GM12875 (cell line): ENCODE data around the gene POLR1H.

Source experiments
- H3K4me3 ChIP-seq: one replicate; pipeline ENCODE4 v1.5.1; 2011; ENCODE audit warnings: low read depth, low read length, control low read depth
- TF ChIP-seq, protein P1 (sequence below): IDR thresholded peaks from 2 replicates; pipeline ENCODE4 v1.5.1; 2011; ENCODE audit warnings: low read depth, mild to moderate bottlenecking, control low read depth, inconsistent platforms, low read length, moderate library complexity, borderline replicate concordance; ENCODE audit not compliant: insufficient read depth

The POLR1H gene

DNA sequence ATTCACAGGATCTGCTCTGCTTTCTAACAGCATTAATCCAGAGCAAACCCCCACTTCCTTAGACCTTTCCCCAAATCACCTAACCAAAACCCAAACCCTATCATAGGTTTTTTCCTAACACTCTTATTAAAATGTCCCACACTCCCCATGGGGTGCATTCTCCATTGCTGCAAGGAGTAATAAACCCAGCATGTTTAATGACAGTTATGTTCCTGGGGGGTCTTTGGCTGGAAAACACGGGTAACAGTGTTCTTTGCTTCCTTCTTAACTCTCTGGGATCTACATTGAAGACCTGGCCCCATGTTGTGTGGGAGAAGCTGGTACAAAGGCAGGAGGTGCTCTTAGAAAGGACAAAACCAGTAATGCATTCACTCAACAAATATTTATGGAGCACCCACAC, 35.8 kb downstream of the POLR1H start:
- TF ChIP-seq, protein P1, sequence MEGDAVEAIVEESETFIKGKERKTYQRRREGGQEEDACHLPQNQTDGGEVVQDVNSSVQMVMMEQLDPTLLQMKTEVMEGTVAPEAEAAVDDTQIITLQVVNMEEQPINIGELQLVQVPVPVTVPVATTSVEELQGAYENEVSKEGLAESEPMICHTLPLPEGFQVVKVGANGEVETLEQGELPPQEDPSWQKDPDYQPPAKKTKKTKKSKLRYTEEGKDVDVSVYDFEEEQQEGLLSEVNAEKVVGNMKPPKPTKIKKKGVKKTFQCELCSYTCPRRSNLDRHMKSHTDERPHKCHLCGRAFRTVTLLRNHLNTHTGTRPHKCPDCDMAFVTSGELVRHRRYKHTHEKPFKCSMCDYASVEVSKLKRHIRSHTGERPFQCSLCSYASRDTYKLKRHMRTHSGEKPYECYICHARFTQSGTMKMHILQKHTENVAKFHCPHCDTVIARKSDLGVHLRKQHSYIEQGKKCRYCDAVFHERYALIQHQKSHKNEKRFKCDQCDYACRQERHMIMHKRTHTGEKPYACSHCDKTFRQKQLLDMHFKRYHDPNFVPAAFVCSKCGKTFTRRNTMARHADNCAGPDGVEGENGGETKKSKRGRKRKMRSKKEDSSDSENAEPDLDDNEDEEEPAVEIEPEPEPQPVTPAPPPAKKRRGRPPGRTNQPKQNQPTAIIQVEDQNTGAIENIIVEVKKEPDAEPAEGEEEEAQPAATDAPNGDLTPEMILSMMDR: no peak

DNA sequence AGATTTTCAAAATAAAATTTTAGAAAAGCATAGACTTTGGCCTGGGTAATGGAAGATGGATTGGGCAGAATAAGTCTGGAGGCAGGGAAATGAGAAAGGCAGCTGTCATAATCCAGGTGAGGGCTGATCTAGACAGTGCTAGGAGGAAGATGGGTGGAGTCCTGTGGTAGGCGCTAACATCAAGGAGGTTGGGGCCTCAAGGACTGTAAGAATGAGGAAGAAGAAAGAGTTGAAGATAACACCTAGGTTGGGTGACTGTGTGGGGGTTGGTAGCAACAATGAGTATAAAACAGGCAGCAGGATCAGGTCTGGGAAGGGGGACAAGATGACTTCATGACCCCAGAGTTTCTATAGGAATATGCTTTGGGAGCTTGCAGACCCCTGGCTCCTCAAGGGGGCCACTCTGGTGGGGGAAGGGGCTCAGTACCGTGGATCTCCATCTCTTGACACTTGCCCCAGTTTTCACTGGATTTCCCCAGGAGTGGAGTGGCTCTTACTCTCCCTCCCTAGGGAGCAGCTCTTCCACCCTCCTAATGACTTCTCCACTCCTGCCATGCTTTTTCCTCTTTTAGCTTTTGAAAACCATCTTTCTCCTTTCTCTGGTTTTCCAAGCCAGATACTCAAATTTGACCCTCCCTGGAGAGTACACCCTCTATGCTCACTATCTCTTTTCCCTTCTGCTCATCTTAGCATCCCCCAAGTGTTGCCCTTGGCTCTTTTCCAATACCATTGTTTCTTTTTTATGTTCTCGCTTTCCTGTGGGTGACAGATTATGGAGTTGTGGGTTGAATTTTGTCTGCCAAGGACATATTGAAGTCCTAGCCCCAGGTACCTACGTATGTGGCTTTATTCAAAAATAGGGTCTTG, 37.1 kb downstream of the POLR1H start:
- TF ChIP-seq, protein P1: no peak
- H3K4me3 ChIP-seq: no peak overlapping the region

More for the DNA sequence above, 35.8 kb downstream of the POLR1H start:
- no peak overlapping the region for H3K4me3 ChIP-seq

DNA sequence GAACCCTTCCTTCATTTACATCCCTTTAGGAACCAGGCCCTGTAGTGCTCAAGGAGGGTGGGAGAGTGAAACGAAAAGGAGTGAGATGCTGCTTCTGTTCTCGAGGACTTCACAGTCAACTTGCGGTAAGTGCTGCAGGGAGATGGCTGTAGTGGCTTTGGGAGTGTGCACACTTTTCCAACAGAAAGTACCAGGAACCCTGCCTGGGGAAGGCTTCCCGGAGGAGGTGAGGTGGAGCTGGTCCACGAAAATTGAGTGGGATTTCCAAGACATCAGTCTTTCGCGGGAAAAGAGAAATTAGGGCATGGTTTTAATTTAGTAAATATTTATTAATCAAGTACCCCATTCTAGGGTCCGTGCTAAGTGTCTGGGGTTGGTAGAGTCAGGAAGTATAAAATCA, 39.1 kb downstream of the POLR1H start:
- TF ChIP-seq, protein P1: no peak
- H3K4me3 ChIP-seq: no peak overlapping the region

GRCh38 chr6:30100585-30101443, 39.7 kb downstream of the POLR1H start:
- no peak overlapping the region for H3K4me3 ChIP-seq
- TF ChIP-seq, protein P1: no peak

- no peak overlapping the region for H3K4me3 ChIP-seq
- TF ChIP-seq, protein P1: no peak
Measured at GRCh38 chr6:30101444-30102413, 40.7 kb downstream of the POLR1H start.

GRCh38 chr6:30102414-30102969, 41.4 kb downstream of the POLR1H start:
- TF ChIP-seq, protein P1: no peak
- H3K4me3 ChIP-seq: no peak overlapping the region
